ENCODE data around the gene ZNF76. TPM values are rescaled to one million over a fixed set of nuclear protein-coding genes. Genes with fewer than 3 reads are reported as not detected.

ZNF76 gene
- total and polyA plus RNA-seq, 2 of the 13 experiments (the other 11 are each of a cell fraction or from before 2014, with no cell fraction given) = 13.2 to 26.4 TPM

DNA sequence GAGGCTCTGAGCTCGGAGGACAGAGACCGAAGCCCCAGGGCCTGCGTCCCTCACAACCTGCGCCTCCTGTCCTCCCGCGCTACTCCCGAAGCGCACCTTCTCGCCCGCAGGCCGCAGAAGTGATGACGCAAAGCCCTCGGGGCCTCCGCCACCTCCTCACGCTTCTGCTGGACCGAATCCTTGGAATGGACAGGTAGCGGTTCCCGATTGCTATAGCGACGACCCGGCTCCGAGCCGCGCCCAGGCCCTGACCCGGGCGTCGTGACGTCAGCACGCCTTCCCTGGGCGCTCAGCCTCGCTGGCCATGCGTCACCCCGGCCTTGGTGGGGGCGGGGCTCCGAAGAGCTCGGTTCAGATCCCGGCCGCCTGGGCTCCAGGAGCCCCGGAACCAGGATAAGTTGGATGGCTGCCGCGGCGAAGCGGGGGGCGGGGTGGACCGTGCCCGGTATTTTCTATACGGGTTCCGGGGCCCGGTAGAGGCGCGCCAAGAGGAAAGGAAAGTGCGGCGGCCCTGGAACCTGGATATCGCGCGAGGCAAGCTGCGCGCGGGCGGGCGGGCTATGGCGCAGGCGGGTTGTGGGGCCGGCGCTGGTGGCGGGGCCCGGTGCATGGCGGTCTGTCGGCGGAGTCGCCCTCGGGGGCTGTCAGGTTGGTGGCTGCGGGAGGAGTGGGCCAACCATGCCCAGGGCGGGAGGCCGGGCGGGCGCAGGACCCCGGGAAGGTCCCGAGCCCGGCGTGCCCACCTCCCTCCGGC, at the start of gene ZNF76 (continued):
- no peak for TF ChIP-seq FOXM1 (CRISPR knock-in tag; IDR thresholded peaks at IDR 0.05)
- TF ChIP-seq ETV5 (CRISPR knock-in tag; IDR thresholded peaks at IDR 0.05; ENCODE audit: borderline replicate concordance) = peak; percentile 55; the same call in 1 of the 2 replicates
- TF ChIP-seq, protein P1, sequence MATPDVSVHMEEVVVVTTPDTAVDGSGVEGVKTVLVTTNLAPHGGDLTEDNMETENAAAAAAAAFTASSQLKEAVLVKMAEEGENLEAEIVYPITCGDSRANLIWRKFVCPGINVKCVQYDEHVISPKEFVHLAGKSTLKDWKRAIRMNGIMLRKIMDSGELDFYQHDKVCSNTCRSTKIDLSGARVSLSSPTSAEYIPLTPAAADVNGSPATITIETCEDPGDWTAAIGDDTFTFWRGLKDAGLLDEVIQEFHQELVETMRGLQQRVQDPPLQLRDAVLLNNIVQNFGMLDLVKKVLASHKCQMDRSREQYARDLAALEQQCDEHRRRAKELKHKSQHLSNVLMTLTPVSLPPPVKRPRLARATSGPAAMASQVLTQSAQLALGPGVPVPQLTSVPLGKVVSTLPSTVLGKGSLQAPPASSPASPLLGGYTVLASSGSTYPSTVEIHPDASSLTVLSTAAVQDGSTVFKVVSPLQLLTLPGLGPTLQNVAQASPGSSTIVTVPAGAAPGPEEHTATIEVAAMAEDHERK (CRISPR knock-in tag; IDR thresholded peaks at IDR 0.05; ENCODE audit: low read depth) = peak; percentile 96
- TF ChIP-seq ZSCAN25 (CRISPR knock-in tag; IDR thresholded peaks at IDR 0.05) = peak; percentile 79; the same call in 1 of the 2 replicates
- TF ChIP-seq ZNF7 (CRISPR knock-in tag; IDR thresholded peaks at IDR 0.05) = no peak
- peak; percentile 84; the same call in 1 of the 2 replicates for TF ChIP-seq NRL (CRISPR knock-in tag; IDR thresholded peaks at IDR 0.05; ENCODE audit: borderline replicate concordance)
- TF ChIP-seq ATF1 (CRISPR knock-in tag; IDR thresholded peaks at IDR 0.05) = peak; percentile 96
- TF ChIP-seq ZNF546 (CRISPR knock-in tag; conservative IDR thresholded peaks at IDR 0.05) = peak; percentile 96
- TF ChIP-seq ZNF674 (CRISPR knock-in tag; IDR thresholded peaks at IDR 0.05; ENCODE audit: low read depth) = peak; percentile 28; the same call in 1 of the 2 replicates
- TF ChIP-seq PRDM10 (CRISPR knock-in tag; IDR thresholded peaks at IDR 0.05; ENCODE audit: low read depth) = peak; percentile 53; the same call in 1 of the 2 replicates
- TF ChIP-seq, protein P2, sequence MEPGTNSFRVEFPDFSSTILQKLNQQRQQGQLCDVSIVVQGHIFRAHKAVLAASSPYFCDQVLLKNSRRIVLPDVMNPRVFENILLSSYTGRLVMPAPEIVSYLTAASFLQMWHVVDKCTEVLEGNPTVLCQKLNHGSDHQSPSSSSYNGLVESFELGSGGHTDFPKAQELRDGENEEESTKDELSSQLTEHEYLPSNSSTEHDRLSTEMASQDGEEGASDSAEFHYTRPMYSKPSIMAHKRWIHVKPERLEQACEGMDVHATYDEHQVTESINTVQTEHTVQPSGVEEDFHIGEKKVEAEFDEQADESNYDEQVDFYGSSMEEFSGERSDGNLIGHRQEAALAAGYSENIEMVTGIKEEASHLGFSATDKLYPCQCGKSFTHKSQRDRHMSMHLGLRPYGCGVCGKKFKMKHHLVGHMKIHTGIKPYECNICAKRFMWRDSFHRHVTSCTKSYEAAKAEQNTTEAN (CRISPR knock-in tag; conservative IDR thresholded peaks at IDR 0.05) = peak; percentile 85; the same call in 1 of the 2 replicates
- TF ChIP-seq, protein P3, sequence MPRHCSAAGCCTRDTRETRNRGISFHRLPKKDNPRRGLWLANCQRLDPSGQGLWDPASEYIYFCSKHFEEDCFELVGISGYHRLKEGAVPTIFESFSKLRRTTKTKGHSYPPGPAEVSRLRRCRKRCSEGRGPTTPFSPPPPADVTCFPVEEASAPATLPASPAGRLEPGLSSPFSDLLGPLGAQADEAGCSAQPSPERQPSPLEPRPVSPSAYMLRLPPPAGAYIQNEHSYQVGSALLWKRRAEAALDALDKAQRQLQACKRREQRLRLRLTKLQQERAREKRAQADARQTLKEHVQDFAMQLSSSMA (CRISPR knock-in tag; IDR thresholded peaks at IDR 0.05) = peak; percentile 96; the same call in 1 of the 2 replicates
- TF ChIP-seq, protein P4, sequence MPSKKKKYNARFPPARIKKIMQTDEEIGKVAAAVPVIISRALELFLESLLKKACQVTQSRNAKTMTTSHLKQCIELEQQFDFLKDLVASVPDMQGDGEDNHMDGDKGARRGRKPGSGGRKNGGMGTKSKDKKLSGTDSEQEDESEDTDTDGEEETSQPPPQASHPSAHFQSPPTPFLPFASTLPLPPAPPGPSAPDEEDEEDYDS (CRISPR knock-in tag; IDR thresholded peaks at IDR 0.05) = peak; percentile 78
